ENCODE data around the gene GRHL1.

GRHL1 gene

DNA sequence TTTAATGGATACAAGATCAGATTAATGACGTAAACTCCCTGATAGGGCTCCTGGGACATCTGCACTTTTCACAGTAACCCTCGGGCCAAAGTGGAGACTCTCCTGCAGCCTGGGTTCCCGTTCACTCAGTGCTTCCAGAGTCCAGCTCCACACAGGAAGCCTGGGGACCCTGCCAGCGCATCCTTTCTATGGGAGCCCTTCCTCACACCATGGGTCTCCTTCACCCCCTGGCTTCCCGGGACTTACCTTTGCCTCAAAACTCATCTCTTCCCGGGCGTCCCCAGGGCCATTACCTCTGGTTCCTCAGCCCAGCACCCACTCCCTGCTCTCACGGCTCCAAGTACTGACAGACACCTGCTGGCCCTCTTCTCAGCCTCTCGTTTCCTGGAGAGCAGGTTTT is 51.2 kb downstream of the GRHL1 start:
- TF ChIP-seq, protein P1, sequence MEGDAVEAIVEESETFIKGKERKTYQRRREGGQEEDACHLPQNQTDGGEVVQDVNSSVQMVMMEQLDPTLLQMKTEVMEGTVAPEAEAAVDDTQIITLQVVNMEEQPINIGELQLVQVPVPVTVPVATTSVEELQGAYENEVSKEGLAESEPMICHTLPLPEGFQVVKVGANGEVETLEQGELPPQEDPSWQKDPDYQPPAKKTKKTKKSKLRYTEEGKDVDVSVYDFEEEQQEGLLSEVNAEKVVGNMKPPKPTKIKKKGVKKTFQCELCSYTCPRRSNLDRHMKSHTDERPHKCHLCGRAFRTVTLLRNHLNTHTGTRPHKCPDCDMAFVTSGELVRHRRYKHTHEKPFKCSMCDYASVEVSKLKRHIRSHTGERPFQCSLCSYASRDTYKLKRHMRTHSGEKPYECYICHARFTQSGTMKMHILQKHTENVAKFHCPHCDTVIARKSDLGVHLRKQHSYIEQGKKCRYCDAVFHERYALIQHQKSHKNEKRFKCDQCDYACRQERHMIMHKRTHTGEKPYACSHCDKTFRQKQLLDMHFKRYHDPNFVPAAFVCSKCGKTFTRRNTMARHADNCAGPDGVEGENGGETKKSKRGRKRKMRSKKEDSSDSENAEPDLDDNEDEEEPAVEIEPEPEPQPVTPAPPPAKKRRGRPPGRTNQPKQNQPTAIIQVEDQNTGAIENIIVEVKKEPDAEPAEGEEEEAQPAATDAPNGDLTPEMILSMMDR (IDR thresholded peaks at IDR 0.05; ENCODE audit: insufficient read depth, low read depth, low read length, missing control alignments), result no peak
- DNase-seq (ENCODE audit: low read depth), result no peak
- H3K4me3 ChIP-seq (ENCODE audit: low read length), result no peak overlapping the region

DNA sequence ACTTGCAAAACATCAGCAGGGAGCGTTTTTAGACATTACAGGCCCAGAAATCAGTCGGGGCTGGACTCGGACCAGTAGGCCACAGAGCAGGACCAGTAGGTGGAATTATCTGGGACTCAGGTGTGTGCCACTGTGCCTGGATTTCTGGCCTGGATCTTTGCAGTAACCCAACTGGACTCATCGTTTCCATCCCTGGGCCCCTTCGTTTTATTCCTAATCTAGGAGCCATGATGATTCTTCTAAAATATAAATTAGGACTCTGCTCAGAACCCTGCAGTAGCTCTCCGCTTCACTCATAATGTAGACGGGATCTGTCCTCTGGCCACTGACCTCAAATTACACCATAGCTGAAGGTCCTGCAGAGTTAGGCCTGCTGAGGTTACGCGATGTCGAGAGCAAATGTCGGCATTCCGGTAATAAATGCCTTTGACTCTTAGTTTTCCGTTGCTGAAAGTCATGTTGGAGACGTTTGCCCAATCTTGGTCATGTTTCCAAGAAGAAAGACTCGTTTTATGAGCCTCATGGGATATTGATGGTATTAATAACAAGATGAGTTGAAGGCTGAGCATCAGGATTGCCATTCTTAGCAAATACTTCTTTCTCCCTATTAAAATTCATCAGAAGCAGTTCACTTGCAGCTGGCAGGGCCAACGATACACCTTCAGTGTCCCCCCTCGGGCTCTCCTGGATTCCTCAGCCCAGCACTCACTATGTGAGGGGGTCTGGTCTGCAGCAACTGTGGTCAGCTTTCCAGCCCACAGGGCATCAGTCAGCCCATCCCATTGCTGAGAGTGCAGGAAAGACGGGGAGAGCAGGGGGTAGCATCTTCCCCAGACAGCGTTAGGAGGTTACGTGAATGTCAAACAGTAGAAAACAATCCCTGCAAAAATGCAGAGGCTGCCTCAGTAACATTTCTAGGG is 52.0 kb downstream of the GRHL1 start:
- DNase-seq (ENCODE audit: low read depth), result no peak
- TF ChIP-seq, protein P1 (IDR thresholded peaks at IDR 0.05; ENCODE audit: insufficient read depth, low read depth, low read length, missing control alignments), result no peak
- no peak overlapping the region for H3K4me3 ChIP-seq (ENCODE audit: low read length)

DNA sequence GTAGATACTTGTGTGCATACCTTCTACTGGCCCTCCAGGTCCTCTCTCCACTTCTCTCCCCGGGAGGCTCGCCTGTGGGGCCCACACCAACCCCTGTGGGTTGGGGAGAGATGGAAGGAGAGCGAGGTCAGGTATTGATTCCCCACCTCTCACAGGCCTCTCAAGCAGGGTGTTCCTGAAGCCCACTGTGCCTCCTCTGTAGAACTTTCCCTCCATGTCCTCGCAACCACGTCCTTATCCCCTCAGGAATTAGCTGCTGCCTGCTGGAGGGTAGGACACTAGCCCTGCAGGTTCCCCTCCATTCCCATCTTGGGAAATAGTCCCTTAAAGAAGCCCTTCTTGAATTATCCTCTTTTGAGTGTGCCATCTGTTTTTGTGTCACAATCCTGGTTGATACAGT is 52.9 kb downstream of the GRHL1 start:
- TF ChIP-seq, protein P1 (IDR thresholded peaks at IDR 0.05; ENCODE audit: insufficient read depth, low read depth, low read length, missing control alignments), result no peak
- no peak for DNase-seq (ENCODE audit: low read depth)
- no peak overlapping the region for H3K4me3 ChIP-seq (ENCODE audit: low read length)

DNA sequence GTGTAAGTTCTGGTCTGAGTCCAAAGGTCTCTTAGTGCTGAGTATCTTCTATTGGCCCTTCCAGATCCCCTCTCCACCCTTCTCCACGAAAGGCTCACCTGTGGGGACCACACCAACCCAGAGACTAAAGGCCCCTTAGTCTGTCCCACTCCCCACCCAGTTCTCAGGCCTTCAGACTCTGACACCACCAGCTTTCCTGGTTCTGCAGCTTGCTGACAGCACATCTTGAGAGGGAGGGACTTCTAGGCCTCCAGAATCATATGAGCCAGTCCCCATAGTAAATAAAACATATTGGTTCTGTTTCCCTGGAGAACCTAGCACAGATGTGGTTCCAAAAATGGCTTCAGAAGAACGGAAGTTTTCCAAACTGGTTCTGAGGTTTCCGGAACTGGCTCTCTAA is 53.3 kb downstream of the GRHL1 start:
- H3K4me3 ChIP-seq (ENCODE audit: low read length), result no peak overlapping the region
- TF ChIP-seq, protein P1 (IDR thresholded peaks at IDR 0.05; ENCODE audit: insufficient read depth, low read depth, low read length, missing control alignments), result no peak
- no peak for DNase-seq (ENCODE audit: low read depth)

DNA sequence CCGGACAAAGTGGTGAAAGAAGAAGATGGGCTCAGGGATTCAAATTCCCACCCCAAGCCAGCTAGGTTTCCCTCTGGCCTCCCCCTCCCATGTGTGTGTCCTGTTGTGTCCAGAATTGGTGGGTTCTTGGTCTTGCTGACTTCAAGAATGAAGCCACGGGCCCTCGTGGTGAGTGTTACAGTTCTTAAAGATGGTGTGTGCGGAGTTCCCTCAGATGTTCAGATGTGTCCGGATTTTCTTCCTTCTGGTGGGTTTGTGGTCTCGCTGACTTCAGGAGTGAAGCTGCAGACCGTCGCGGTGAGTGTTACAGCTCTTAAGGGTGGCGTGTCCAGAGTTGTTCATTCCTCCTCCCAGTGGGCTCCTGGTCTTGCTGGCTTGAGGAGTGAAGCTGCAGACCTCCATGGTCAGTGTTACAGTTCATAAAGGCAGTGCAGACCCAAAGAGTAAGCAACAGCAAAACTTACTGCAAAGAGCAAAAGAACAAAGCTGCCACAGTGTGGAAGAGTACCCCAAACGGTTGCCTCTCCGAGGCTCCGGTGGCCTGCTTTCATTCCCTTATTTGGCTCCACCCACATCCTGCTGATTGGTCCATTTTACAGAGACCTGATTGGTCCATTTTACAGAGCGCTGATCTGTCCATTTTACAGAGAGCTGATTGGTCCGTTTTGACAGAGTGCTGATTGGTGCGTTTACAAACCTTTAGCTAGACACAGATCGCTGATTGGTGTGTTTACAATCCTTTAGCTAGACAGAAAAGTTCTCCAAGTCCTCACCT is 54.2 kb downstream of the GRHL1 start:
- DNase-seq (ENCODE audit: low read depth), result no peak

DNA sequence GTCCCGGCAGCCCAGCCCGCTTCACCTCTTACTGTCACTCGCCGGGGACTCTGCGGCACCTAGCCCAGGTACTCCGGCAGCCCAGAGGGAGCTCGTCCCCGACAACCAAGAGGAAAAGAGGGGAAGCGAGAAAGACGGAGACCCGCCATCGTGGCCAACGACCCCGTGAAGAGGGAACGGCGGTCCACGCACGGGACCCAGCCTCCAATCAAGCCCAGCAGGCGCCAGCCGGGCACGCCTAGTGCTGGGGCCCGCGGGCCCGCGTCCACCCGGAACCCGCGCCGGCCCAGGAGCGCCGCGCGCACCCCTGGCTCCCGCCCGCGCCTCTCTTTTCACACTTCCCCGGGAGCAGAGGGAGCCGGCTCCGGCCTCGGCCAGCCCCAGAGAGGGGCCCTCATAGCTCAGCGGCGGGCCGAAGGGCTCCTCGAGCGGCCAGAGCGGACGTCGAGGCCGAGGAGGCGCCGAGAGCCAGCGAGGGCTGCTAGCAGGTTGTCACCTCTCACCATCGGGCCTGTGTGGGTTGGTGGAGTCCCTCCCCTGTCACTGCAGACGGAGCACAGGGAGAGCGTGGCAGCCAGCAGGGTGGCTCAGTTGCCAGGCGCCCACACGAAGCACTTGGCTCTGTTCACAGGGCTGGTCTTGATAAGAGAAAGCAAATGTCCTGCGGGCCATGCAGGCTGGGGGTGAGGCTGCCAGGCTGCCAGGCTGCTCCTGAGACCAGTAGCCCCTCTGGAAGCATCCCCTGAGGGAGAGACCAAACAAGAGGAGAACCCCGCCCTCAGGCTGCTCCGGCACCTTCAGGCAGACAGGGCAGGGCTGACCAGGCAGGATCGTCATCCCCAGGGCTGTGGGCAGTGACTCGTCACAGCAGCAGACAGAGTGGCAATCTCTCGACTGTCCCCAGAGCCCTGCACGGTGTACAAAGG is 55.0 kb downstream of the GRHL1 start:
- H3K4me3 ChIP-seq (ENCODE audit: low read length), result no peak overlapping the region
- TF ChIP-seq, protein P1 (IDR thresholded peaks at IDR 0.05; ENCODE audit: insufficient read depth, low read depth, low read length, missing control alignments), result no peak

More for the DNA sequence above, 54.2 kb downstream of the GRHL1 start:
- TF ChIP-seq, protein P1 (IDR thresholded peaks at IDR 0.05; ENCODE audit: insufficient read depth, low read depth, low read length, missing control alignments), result no peak
- H3K4me3 ChIP-seq (ENCODE audit: low read length), result no peak overlapping the region

More for the DNA sequence above, 55.0 kb downstream of the GRHL1 start:
- peak; percentile 31 for DNase-seq (ENCODE audit: low read depth)
